HG02970 (cell line): ENCODE measurements around the gene NOL3.
"Not testable (repeated sequence)": the region's sequence is repeated elsewhere in the genome, so short reads cannot be mapped to it uniquely, and the experiment has no call there.

Experiments
- ATAC-seq: cut with Tn5 transposase; IDR thresholded peaks from one replicate; pipeline ENCODE4 v1.9.1; 2021; ENCODE audit warnings: mild to moderate bottlenecking, moderate library complexity, moderate number of reproducible peaks; ENCODE audit not compliant: unreplicated experiment, low FRiP score

The NOL3 gene

GRCh38 chr16:67170168-67170948 is at the start of gene NOL3:
NOL3 (plus strand) TSS chr16:67170538.
- ATAC-seq, result no peak

GRCh38 chr16:67122799-67123198 is 47.5 kb upstream of the NOL3 start:
- ATAC-seq, result not testable (repeated sequence)

- no peak for ATAC-seq
These were observed 41.9 kb upstream of the NOL3 start for GRCh38 chr16:67128417-67128816.

- ATAC-seq, result no peak
These were observed 41.5 kb upstream of the NOL3 start for GRCh38 chr16:67128887-67129286.

GRCh38 chr16:67129422-67129821 is 40.9 kb upstream of the NOL3 start:
- no peak for ATAC-seq

- ATAC-seq, result no peak
These were observed 32.7 kb upstream of the NOL3 start for GRCh38 chr16:67137605-67138004.

GRCh38 chr16:67141391-67141790 is 28.9 kb upstream of the NOL3 start:
- no peak for ATAC-seq

- no peak for ATAC-seq
These were observed 28.0 kb upstream of the NOL3 start for GRCh38 chr16:67142342-67142741.

GRCh38 chr16:67144943-67145342 is 25.4 kb upstream of the NOL3 start:
- ATAC-seq, result no peak

- no peak for ATAC-seq
These were observed 24.6 kb upstream of the NOL3 start for GRCh38 chr16:67145746-67146145.

- ATAC-seq, result no peak
These were observed 23.6 kb upstream of the NOL3 start for GRCh38 chr16:67146523-67147357.

GRCh38 chr16:67147437-67148140 is 22.7 kb upstream of the NOL3 start:
- ATAC-seq, result no peak

- no peak for ATAC-seq
These were observed 22.1 kb upstream of the NOL3 start for GRCh38 chr16:67148221-67148620.

- ATAC-seq, result no peak
These were observed 21.6 kb upstream of the NOL3 start for GRCh38 chr16:67148656-67149275.

- ATAC-seq, result no peak
These were observed 20.9 kb upstream of the NOL3 start for GRCh38 chr16:67149276-67150046.

- no peak for ATAC-seq
These were observed 20.1 kb upstream of the NOL3 start for GRCh38 chr16:67150047-67150832.

GRCh38 chr16:67150833-67151396 is 19.4 kb upstream of the NOL3 start, which contains the start of gene B3GNT9:
B3GNT9 (minus strand) TSS chr16:67150998; CDS start chr16:67150485, 513 bp downstream.
- no peak for ATAC-seq

- no peak for ATAC-seq
These were observed 18.8 kb upstream of the NOL3 start for GRCh38 chr16:67151431-67152097.
